Subcutaneous adipose tissue (tissue), 4 donors: ENCODE measurements around the gene ENTHD1. TPM values are rescaled to one million over a fixed set of nuclear protein-coding genes. Genes with fewer than 3 reads are reported as not detected.

Experiments used
- CTCF ChIP-seq: fragments of 450-650 bp; IDR thresholded peaks from one replicate; pipeline ENCODE4 v1.5.1; 2016; ENCODE audit warnings: low read depth, mild to moderate bottlenecking, control low read depth, antibody characterized with exemption, moderate library complexity
- total RNA-seq, 4 donors: library from RNA; depleted of rRNA; stranded (reverse); fragments of >200 nt; gene quantifications; one replicate each; pipeline ENCODE4 v1.1.0, GENCODE V29; 2016

ENTHD1 gene
- total RNA-seq, 4 donors from 2014 or later: 0.22 TPM; not detected in 3

GRCh38 chr22:39797528-39798147, 95.9 kb downstream of the ENTHD1 start:
- no peak for TF ChIP-seq CTCF

DNA sequence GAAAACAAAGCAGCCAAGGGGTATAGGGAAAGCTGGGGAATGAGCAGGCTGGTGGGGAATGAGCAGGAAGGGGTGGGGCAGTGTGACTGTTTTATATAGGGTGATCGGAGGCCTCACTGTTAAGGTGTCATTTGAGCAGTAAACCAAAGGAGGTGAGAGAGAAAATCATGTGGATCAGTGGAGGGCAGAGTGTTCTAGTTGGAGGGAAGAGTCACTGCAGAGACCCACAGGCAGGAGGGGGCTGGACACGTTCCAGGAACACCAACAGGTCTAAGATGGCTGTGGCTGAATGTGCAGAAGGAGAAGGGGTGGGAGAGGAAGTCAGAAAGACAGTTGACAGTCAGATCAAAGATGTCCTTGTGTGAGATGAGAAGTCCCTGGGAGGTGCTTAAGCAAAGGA, 103.8 kb downstream of the ENTHD1 start:
- TF ChIP-seq CTCF: no peak

- no peak for TF ChIP-seq CTCF
These were observed 108.3 kb downstream of the ENTHD1 start for GRCh38 chr22:39785232-39785631.

DNA sequence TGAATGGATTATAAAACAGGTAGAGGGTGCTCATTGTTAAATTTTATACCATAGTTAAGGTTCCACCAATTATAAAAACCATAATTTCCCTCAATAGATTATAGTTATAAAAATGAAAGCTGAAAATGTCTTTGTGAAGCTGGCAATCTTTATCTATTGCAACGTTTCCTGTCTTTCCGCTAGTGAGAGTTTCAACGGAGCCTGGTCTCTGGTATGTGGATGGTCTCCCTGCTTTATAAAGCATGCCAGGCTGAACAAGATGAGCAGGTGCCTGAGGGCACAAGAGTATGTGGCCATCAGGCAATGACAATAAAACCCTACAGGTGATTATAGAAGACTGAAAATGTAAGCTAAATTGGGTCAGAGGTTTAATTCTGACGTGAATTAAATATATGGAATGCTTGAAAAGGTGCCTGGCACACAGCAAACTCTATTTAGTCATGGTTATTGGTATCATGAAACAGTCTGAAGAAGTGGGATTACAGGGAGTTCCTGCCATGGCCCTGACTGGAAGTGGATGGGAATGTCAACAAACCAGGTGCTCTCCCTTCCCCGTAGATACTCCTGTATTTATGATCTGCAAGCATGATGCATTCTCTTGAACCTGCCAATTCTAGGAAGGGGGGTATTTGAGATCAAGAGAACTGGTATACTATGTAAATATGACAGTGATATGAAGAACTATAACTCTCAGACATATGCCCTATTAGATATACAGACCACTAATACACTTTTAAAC, 115.7 kb downstream of the ENTHD1 start:
- TF ChIP-seq CTCF: no peak

- no peak for TF ChIP-seq CTCF
These were observed 117.1 kb downstream of the ENTHD1 start for GRCh38 chr22:39776295-39777009.

- TF ChIP-seq CTCF: no peak
These were observed 119.5 kb downstream of the ENTHD1 start for GRCh38 chr22:39773976-39774539.

DNA sequence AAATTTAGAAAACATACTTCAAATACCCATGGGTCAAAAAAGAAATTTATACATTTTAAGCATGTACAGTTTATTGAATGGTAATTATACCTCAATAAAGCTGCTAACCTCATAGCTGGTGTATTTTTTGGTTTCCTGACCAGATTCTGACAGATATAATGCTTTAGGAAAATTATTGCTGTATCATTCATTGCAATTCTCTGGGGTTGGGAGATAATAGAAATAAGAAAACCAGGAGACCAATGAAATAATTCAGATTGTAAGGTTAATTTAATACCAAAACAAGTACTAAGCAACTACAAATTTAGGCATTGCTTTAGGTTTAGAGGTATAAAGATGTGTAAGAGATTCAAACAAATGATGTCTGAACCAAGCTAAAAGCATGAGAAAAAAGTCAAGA, 120.1 kb downstream of the ENTHD1 start:
- TF ChIP-seq CTCF: no peak
